ENCODE measurements around the gene RPTOR. TPM values are rescaled to one million over a fixed set of nuclear protein-coding genes. Genes with fewer than 3 reads are reported as not detected.

The RPTOR gene
- total RNA-seq, 2 experiments from 2014 or later = 32.4 to 35.4 TPM

DNA sequence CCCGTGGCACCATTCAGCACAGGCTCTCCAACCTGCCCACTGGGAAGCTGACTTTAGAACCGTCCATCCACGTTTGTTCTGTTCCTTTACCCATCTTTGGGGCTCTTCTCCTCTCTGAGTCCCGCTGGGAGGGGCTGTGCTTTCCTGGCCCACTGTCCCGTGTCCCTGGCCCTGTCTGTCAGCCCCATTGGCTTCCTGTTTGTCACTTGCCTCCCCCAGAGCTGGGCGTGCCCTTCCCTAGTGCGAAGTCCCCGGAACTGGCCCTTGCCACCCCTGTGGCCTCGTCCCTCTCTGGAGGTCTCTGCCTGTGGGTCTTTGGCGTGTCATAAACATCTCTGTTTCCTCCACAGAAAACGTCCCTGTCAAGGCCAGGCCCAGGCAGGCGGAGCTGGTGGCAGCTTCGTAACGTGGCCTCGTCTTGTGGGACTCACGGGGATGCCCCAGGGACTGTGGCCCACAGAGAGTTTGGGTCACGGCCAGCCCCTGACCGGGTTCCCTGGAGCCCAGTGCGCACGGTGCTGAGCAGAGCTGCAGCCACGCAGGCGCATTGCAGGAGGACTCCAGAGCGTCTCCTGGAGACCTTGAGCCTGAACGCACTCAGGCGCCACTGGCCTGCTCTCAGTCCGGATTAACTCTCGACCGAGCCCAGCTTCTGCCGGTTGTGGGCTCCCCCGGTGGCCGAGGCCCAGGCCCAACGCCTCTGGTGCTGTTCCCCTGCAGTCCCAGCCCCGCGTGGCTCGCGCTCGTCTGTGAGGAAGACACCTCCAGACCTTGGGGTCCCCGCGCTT is 454.3 kb downstream of the RPTOR start:
- Mint-ChIP-seq H3K36me3 (ENCODE audit: low read depth) (peaks cover 5% of the 10 kb centered on the region), H3K9me3 (no peaks in the 10 kb centered on the region), H3K27ac (no peak overlapping the region), H3K4me1 (ENCODE audit: low read depth) (peaks cover 8% of the 10 kb centered on the region), H3K4me3 (no peak overlapping the region), H3K27me3 (ENCODE audit: low read depth) (peaks cover 11% of the 10 kb centered on the region)
- CTCF ChIA-PET = no interaction called here
- intact Hi-C loops (cut with micrococcal nuclease) = no loop called here
- DNase-seq = no peak

GRCh38 chr17:80999536-81000333 is 455.1 kb downstream of the RPTOR start:
- Mint-ChIP-seq H3K27ac (no peak overlapping the region), H3K4me3 (no peak overlapping the region), H3K36me3 (ENCODE audit: low read depth) (peaks cover 5% of the 10 kb centered on the region), H3K4me1 (ENCODE audit: low read depth) (peaks cover 12% of the 10 kb centered on the region), H3K9me3 (no peaks in the 10 kb centered on the region), H3K27me3 (ENCODE audit: low read depth) (peaks cover 15% of the 10 kb centered on the region)
- CTCF ChIA-PET = no interaction called here
- DNase-seq = no peak
- intact Hi-C loops (cut with micrococcal nuclease) = no loop called here

DNA sequence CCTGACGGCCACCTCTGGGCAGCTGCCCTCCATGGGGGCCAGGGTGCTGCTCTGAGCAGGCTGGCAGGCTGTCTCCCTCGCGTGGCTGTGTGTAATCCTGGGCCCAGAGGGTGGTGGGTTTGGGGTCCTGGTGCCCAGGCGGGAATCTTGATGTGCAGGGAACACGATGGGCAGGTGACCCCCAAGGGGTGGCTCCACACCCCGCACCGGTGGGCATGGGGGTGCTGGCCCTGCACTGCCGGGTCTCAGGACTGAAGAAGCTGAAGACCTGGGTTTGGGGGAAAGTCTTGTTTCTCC is 455.6 kb downstream of the RPTOR start:
- H3K4me3 Mint-ChIP-seq = no peak overlapping the region
- intact Hi-C loops (cut with micrococcal nuclease) = no loop called here
- DNase-seq = no peak
- peaks cover 13% of the 10 kb centered on the region for H3K4me1 Mint-ChIP-seq (ENCODE audit: low read depth)
- no peaks in the 10 kb centered on the region for H3K9me3 Mint-ChIP-seq
- CTCF ChIA-PET = no interaction called here
- peaks cover 16% of the 10 kb centered on the region for H3K27me3 Mint-ChIP-seq (ENCODE audit: low read depth)
- peaks cover 5% of the 10 kb centered on the region for H3K36me3 Mint-ChIP-seq (ENCODE audit: low read depth)
- no peak overlapping the region for H3K27ac Mint-ChIP-seq

GRCh38 chr17:81000631-81001357 is 456.2 kb downstream of the RPTOR start:
- Mint-ChIP-seq H3K36me3 (ENCODE audit: low read depth) (peaks cover 3% of the 10 kb centered on the region), H3K9me3 (no peaks in the 10 kb centered on the region), H3K4me1 (ENCODE audit: low read depth) (peaks cover 13% of the 10 kb centered on the region), H3K27ac (no peak overlapping the region), H3K4me3 (no peak overlapping the region), H3K27me3 (ENCODE audit: low read depth) (peaks cover 16% of the 10 kb centered on the region)
- intact Hi-C loops (cut with micrococcal nuclease) = no loop called here
- no peak for DNase-seq
- CTCF ChIA-PET = no interaction called here

GRCh38 chr17:81002013-81002384 is 457.4 kb downstream of the RPTOR start:
- intact Hi-C loops (cut with micrococcal nuclease) = no loop called here
- H3K4me3 Mint-ChIP-seq = no peak overlapping the region
- H3K36me3 Mint-ChIP-seq (ENCODE audit: low read depth) = peaks cover 1% of the 10 kb centered on the region
- H3K4me1 Mint-ChIP-seq (ENCODE audit: low read depth) = peaks cover 13% of the 10 kb centered on the region
- DNase-seq = no peak
- H3K27me3 Mint-ChIP-seq (ENCODE audit: low read depth) = peaks cover 20% of the 10 kb centered on the region
- CTCF ChIA-PET = no interaction called here
- H3K27ac Mint-ChIP-seq = no peak overlapping the region
- no peaks in the 10 kb centered on the region for H3K9me3 Mint-ChIP-seq

- Mint-ChIP-seq H3K27ac (no peak overlapping the region), H3K9me3 (no peaks in the 10 kb centered on the region), H3K36me3 (ENCODE audit: low read depth) (peaks cover 1% of the 10 kb centered on the region), H3K27me3 (ENCODE audit: low read depth) (peaks cover 20% of the 10 kb centered on the region), H3K4me1 (ENCODE audit: low read depth) (peaks cover 13% of the 10 kb centered on the region), H3K4me3 (no peak overlapping the region)
- no peak for DNase-seq
- intact Hi-C loops (cut with micrococcal nuclease) = no loop called here
- CTCF ChIA-PET = no interaction called here
Measured at GRCh38 chr17:81002409-81003361, 458.0 kb downstream of the RPTOR start.

- CTCF ChIA-PET = no interaction called here
- DNase-seq = no peak
- H3K27me3 Mint-ChIP-seq (ENCODE audit: low read depth) = peaks cover 20% of the 10 kb centered on the region
- H3K4me1 Mint-ChIP-seq (ENCODE audit: low read depth) = peaks cover 13% of the 10 kb centered on the region
- no peak overlapping the region for H3K4me3 Mint-ChIP-seq
- no peaks in the 10 kb centered on the region for H3K36me3 Mint-ChIP-seq (ENCODE audit: low read depth)
- intact Hi-C loops (cut with micrococcal nuclease) = no loop called here
- H3K9me3 Mint-ChIP-seq = no peaks in the 10 kb centered on the region
- H3K27ac Mint-ChIP-seq = no peak overlapping the region
Measured at GRCh38 chr17:81003711-81004475, 459.3 kb downstream of the RPTOR start.

DNA sequence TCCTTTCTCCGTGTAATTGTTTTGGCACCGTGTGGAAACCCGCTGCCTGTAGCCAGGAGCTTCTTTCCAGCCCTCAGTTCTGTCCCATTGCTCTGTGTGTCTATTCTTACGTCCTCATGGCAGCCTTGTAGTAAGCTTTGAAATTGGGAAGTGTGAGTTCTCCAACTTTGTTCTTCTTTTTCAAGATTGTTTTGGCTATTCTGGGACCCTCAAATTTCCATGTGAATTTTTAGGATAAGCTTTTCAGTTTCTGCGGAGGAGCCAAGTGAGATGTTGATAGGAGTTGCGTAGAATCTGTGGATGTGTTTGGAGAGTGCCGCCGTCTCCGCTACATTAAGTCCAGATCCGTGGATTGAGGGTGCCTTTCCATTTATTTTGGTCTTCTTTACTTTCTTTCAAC is 462.3 kb downstream of the RPTOR start:
- H3K27ac Mint-ChIP-seq = no peak overlapping the region
- no peak for DNase-seq
- no peaks in the 10 kb centered on the region for H3K36me3 Mint-ChIP-seq (ENCODE audit: low read depth)
- peaks cover 7% of the 10 kb centered on the region for H3K9me3 Mint-ChIP-seq
- peaks cover 13% of the 10 kb centered on the region for H3K4me1 Mint-ChIP-seq (ENCODE audit: low read depth)
- H3K27me3 Mint-ChIP-seq (ENCODE audit: low read depth) = peaks cover 20% of the 10 kb centered on the region
- intact Hi-C loops (cut with micrococcal nuclease) = no loop called here
- H3K4me3 Mint-ChIP-seq = no peak overlapping the region
- CTCF ChIA-PET = interaction anchor here (0.7 kb wide), 1 partner anchor 16 kb away, joined by 3 read pairs; no protein-coding TSS in a partner anchor

DNA sequence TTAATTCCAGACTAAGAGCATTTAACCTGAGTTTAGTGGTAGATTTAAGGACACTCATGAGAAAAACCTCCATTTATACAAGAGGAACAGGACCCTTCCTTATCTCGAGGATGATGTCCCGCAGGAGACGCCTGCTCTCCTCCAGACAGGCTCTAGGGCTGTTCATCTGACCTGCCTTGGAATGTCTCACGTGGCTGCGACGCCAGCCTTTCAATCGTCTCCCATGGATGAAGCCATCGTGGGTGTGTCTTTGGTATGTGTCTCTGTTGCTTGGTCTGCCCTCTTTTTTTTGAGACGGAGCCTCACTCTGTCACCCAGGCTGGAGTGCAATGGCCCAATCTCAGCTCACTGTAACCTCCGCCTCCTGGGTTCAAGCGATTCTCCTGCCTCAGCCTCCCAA is 463.5 kb downstream of the RPTOR start:
- DNase-seq = no peak
- intact Hi-C loops (cut with micrococcal nuclease) = no loop called here
- H3K4me1 Mint-ChIP-seq (ENCODE audit: low read depth) = peaks cover 11% of the 10 kb centered on the region
- H3K4me3 Mint-ChIP-seq = no peak overlapping the region
- H3K27me3 Mint-ChIP-seq (ENCODE audit: low read depth) = peaks cover 15% of the 10 kb centered on the region
- CTCF ChIA-PET = no interaction called here
- H3K27ac Mint-ChIP-seq = no peak overlapping the region
- no peaks in the 10 kb centered on the region for H3K36me3 Mint-ChIP-seq (ENCODE audit: low read depth)
- H3K9me3 Mint-ChIP-seq = peaks cover 8% of the 10 kb centered on the region

GRCh38 chr17:81009136-81009535 is 464.5 kb downstream of the RPTOR start:
- H3K4me1 Mint-ChIP-seq (ENCODE audit: low read depth) = peaks cover 5% of the 10 kb centered on the region
- no peak overlapping the region for H3K27ac Mint-ChIP-seq
- no peaks in the 10 kb centered on the region for H3K36me3 Mint-ChIP-seq (ENCODE audit: low read depth)
- intact Hi-C loops (cut with micrococcal nuclease) = no loop called here
- no peak overlapping the region for H3K4me3 Mint-ChIP-seq
- CTCF ChIA-PET = no interaction called here
- DNase-seq = no peak
- peaks cover 8% of the 10 kb centered on the region for H3K9me3 Mint-ChIP-seq
- H3K27me3 Mint-ChIP-seq (ENCODE audit: low read depth) = peaks cover 9% of the 10 kb centered on the region

DNA sequence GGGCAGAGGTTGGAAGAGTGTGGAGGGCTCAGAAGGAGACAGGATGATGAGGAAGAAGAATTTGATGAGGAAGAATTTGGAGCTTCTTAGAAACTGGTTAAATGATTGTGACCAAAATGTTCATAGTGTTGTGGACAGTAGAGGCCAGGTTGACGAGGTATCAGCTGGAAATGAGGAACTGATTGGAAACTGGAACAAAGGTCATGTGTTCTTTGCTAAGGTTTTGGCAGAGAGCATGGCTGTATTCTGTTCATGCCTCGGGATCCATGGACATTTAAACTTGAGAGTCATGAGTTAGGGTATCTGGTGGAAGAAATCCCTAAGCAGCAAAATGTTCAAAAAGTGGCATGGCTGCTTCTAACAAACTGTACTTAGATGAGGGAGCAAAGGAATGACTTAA is 466.3 kb downstream of the RPTOR start:
- H3K27me3 Mint-ChIP-seq (ENCODE audit: low read depth) = peaks cover 3% of the 10 kb centered on the region
- H3K4me1 Mint-ChIP-seq (ENCODE audit: low read depth) = no peaks in the 10 kb centered on the region
- DNase-seq = no peak
- intact Hi-C loops (cut with micrococcal nuclease) = no loop called here
- peaks cover 3% of the 10 kb centered on the region for H3K36me3 Mint-ChIP-seq (ENCODE audit: low read depth)
- H3K27ac Mint-ChIP-seq = no peak overlapping the region
- peaks cover 8% of the 10 kb centered on the region for H3K9me3 Mint-ChIP-seq
- no peak overlapping the region for H3K4me3 Mint-ChIP-seq
- CTCF ChIA-PET = interaction anchor here (2.0 kb wide), 1 partner anchor 13 kb away, joined by 8 read pairs; no protein-coding TSS in a partner anchor

Measured in activated naive CD4-positive, alpha-beta T cell treated with anti-CD3 and anti-CD28 coated beads for 36 hours (primary cell).